Activated T-cell treated with anti-CD3 and anti-CD28 coated beads, Interleukin-2, amount 50 U/mL, for 1 hour (primary cell): ENCODE results near the gene MRPL10.

ENCODE experiments used
- DNase-seq: peaks from one replicate; pipeline ENCODE4 v3.0.0-alpha.2; 2020

The MRPL10 gene

DNA sequence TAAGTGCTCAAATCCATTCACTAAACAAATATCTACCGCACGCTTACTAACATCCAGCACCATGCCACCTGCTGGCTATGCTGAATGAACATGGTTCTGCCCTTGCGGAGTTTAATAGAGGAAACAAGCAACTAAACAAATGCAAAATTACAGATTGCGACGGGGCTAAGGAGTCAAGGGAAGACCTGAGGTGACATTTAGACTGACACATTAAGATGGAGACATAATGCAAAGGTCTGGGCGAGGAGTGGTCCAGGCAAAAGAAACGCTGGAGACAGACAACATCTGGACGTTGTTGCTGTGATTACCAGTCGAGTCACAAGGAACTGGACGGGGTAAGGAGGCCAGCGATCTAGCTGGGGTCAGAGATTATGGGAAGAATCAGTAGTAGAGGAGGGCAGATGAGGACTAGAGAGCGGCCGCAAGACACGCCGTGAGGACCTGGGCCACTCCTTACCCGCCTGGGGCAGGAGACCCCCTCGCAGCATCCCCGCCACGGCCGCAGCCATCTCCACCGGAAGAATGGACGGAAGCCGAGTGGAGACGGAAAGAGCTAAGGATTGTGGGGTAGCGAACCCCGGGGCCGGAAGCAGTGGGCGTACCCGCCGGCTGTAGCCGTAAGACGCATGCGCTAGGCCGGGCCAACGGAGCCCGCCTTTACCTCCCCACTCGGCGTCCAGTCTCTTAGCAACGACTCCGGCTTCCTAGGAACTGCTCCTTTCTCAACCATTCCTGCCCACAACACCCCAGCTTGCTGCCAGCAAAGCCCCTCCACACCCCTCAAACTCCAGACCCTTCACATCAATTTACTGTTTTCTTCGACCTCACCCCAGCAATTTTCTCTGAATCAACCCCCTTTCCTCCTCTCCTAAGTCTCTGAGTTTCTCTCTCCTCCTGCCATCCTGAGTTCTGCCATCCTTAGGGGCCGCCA is at the start of gene MRPL10, which contains the start of gene LRRC46:
TSS of gene MRPL10 (minus strand) at position 539 of the 931 bp plus-strand sequence. CDS start at position 509, 30 bp downstream.
TSS of gene LRRC46 (plus strand) at position 668 of the 931 bp plus-strand sequence. CDS start 320 bp downstream, outside the sequence.
- peak; percentile 90 for DNase-seq

DNA sequence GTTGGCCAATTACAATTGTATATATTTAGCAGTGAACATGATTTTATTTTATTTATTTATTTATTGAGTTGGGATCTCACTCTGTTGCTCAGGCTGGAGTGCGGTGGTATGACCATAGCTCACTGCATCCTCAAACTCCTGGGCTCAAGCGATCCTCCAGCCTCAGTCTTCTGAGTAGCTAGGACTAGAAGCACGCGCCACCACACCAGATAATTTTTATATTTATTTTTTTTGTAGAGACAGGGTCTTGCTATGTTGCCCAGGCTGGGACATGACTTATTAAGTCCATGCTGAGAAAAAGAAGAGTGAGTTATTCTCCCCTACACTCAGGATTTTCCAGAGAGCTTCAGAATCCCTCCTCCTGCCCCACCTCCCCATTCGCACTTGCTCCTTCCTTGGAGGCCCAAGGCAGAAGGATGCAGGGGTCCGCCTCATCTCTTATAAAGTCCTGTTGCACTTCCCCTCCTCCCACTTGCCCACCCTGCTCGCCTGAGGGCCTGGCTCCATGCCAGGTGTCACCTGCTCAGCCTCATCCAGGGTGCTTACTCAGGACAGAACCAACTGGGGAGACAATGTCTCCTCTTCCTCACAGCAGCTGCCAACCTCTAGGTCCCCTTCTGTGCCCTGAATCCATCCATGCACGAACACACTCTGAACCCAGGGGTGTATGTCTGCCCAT is 48.6 kb upstream of the MRPL10 start:
- no peak for DNase-seq

DNA sequence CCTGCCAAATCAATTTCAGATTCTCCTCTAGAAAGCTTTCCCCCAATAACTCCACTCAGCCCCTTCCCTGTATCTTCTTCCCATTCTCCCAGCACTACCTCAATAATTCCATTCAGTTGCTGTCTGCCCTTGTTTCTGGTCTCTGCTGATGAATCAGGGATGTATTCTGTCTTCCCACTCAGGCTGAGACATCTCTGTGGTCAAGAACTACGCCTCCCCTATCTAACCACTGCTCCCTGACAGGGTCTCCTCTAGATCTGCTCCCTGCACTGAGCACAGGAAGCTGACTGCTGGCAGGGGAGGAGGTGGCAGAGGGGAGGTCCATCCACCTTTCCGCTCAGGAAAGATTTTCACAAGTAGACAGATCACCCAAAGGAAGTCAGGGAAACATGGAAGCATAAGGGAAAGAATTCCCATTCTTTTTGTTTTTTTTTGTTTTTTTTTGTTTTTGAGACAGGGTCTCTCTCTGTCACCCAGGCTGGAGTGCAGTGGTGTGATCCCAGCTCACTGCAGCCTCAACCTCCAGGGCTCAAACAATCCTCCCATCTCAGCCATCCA is 47.8 kb upstream of the MRPL10 start:
- DNase-seq, result no peak

DNA sequence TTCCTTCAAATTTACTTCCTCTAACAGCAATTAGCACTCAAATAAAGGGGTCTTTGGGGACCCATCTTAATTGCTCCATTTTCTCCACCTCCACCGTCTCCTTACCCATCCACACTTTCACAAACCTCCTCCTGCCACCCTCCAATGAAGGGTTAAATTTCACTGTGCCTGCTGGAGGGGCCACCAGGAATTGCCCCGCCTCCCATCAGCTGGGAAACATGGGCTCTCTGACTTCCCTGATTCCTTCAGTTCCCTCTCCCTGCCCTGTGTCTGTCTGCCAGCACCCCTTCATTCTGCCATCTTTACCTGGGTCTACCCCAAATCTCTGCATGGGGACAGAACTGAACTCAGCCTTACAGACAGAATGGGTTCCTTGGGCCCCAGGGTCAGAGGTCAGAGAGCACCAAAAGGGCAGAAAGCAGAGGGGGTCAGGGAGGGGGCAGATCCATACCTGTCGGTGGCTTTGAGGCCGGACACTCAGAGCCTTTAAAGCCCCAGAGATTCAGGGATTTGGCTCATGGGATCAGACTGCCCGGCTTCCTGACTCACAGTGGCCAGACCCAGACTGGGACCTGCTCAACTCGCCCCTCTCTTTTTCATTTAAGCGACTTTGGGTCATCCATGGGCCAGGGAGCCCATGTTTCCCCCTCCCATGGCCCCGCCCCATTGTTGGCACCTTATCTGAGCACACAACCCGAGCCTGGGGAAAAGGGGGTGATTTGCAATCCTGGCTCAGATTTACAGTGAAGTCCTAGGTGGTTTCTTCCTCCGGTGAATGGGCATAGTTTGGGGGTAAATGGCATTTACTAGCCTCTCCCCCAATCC is 47.1 kb upstream of the MRPL10 start:
- no peak for DNase-seq

DNA sequence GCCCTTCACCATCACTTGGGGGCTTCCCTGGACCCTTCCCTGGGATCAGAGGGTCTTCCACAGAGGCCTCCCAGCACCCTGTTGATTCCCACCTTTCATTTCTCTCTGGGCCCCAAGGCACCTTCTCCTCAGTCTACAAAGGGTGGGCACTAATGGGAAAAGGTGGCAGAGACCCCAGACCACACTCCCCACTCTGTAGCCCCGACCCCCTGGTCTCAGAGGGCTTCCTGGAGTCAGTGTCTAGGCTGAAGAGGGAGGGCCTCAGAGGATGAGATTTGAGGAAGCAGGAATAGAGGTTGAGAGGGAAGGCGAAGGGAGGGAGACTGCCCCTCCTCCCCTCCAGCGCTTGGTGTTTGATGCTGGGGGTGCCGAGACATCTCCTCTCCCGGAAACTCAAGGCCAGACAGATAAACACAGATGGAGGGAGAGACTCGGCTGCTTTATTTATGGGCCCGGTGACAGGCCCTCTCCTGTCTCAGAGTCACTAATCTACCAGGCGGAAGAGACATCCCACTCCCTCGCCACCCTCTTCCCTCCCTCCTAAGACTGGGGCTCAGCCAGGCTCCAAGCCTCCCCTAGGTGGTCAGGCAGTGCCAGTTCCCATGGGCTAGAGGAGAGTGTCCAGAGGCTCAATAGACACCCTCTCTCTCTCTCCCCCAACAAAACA is 46.2 kb upstream of the MRPL10 start:
- no peak for DNase-seq

DNA sequence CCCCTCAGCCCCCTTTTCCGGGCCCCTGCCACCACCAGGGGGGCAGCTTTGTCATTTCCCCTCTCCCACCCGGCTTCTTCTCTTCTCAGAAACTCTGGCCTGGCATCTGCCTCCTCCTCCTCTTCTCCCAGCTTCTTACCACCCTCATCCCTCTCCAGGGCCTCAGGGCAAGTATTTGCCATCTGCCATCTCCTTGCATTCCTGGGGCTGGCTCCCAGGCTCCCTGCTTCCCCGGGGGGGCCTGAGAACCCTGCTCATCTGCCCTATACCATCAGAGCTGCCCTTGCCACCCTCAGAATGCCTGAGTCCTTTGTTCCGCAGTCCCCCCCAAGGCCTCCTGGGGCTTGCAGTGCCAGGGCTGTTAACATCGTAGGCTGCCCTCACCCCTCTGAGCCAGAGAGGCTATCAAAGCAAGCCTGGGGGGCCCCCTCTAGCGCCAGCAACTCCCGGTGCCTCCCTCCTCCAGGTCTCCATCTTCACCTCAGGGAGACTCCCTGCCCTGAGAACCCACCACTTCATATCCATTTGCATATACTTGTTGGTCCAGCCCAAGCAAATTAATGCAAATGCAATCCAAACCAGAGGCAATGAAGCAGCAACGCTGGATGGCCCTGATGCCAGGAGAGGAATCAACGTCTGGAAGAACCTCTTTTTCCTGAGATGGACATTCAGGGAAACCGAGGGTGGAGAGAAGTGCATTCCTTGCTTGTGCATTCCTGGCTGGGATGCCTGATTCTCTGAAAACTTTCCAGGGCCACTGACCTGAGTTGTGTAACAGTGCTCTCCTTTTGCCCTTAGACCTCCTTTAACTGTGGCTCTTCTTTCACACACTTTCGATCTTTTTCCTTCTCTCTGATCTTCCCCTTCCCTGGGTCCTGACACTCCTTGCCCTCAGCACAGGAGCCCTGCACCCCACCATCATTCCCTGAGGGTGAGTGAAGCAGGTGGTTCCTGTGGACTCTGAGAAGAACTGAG is 44.0 kb upstream of the MRPL10 start:
- no peak for DNase-seq

DNA sequence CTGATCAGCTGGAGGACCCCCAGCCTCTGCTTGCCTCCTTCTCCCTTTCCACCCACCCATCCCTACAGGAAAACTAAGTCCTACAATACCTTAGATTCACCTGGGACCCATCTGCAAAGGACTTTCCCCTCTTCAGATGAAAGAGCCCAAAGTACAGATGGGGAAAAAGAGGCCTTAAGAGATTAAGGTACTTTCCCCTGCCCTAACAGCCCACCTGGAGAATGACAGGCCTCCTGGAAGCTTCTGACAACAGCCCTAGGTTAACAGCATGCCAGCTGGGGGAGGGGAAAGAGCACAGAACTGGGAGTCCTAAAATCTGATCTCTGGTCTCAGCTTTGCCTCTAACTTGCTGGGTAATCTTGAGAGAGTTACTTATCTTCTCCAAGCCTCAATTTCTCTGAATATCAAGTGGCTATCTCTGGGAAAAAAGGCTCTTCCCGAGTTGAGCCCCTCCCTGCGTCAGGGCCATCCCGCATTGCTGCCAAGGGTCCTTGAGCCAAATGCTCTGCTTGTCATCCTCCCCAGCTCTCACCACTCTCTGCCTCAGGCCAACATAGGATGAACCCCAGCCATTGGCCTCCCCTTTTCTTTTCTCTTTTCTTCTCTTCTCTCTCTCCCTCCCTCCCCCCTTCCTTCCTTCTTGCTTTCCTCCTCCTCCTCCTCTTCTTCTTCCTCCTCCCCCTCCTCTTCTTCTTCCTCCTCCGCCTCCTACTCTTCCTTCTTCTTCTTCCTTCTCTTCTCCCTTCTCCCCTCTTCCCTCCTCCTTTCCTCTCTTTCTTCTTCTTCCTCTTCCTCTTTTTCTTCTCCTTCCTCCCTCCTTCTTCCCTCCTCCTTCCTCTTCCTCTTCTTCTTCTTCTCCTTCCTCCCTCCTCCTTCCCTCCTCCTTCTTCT is 42.1 kb upstream of the MRPL10 start:
- no peak for DNase-seq

DNA sequence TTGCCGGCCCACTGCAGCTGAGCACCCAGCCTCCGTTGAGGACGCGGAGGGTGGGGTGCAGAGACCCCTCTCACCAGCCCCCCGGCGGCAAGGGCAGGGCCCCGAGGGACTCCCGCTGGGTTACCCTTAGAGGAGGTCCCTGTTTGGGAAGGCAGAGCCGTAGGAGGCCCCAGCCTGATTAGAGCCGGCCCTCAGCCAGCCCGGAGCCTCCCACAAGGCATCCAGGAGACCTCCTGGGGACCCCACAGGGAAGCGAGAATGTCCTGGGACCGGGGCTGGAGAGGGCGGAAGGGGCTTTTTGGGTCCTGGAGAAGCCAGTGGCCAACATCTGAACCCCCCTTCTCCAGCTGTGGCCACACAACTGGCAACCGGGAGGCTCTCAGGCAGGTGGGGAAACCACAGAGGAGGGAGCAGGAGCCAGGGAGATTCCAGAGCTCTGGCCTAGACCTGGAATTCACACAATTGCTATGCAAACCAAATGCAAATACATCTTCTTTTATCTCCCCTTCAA is 41.4 kb upstream of the MRPL10 start:
- no peak for DNase-seq

DNA sequence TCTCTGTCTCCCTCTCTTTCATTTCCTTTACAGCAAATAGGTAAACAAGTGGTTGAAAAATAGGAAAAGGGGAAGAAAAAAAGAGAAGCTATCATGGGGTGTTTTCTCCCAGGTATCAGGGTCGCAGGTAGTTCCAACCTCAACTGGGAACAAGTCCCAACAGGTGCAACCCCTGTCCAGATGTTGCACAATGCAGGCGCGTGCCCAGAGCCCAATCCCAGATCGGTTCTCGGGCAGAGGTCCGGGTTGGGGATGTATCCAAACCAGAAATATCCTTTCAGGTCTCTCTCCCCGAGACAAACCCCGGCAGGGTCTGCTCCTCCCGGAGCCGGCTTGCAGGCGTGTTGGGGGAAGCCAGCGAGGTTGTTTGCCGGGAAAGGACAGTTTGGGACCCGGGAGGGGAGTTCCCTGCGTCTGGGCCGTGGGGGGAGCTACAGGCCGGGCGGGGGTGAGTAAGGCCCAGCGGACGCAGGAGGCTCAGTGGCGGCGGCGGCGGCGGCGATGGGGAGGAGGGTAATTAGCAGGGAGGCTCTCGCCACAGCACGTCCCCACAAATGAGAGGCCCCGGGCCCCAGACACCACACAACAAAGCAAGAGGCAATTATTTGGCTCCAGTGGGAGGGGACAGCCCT is 40.8 kb upstream of the MRPL10 start:
- no peak for DNase-seq

DNA sequence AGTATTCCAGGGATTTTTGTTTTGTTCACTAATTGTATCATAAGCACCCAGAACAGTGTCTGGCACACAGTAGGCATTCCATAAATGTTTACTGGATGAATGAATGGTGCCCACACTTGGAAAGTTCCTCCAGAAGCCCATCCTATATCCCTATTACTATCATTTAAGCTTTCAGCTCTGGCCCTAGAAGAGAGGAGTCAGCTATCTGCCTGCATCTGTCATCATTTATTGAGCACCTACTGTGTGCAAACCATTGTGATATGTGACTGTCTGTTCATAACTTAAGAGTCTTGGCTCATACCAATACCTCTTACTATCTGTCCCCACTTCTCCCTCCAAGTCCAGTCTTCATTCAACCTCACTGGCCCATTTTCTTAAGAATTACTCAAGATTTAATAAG is 39.7 kb upstream of the MRPL10 start:
- DNase-seq, result no peak

DNA sequence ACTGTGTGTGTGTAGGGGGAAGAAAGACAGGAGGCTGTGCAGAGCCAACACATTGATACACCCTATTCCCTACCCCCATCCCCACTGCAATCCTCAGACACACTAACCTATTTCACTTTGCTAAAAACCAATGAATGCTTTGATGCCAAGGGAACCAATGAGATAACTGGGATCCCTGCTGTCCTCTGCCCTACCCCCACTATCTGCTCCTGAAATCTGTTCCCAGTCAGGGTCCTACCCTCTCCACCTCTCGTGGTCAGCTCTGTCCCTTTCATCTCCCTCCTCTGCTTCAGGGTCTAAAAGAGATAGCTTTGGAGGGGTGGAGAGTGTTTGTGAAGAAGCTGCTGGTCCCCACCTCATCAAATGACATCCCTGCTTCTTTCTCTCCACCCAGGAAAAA is 38.7 kb upstream of the MRPL10 start:
- no peak for DNase-seq

DNA sequence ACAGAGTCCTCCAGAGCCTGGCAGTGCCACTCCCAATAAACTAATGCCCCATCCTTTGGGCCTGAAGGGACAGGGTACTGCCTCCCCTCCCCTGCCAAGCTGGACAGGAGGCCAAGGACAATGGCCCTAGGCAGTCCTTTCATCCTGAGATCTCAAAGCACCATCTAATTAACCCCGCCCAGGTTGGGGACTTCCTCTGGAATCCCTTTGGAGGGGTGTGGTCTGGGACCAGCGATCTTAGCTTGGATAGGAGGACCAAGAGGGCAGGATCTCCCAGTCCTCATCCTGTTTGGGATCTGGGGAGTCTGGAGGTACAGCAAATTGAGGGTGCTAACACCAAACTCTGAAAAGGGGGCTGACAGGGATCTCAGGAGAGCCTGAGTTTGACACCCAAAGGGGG is 37.8 kb upstream of the MRPL10 start:
- DNase-seq, result no peak

DNA sequence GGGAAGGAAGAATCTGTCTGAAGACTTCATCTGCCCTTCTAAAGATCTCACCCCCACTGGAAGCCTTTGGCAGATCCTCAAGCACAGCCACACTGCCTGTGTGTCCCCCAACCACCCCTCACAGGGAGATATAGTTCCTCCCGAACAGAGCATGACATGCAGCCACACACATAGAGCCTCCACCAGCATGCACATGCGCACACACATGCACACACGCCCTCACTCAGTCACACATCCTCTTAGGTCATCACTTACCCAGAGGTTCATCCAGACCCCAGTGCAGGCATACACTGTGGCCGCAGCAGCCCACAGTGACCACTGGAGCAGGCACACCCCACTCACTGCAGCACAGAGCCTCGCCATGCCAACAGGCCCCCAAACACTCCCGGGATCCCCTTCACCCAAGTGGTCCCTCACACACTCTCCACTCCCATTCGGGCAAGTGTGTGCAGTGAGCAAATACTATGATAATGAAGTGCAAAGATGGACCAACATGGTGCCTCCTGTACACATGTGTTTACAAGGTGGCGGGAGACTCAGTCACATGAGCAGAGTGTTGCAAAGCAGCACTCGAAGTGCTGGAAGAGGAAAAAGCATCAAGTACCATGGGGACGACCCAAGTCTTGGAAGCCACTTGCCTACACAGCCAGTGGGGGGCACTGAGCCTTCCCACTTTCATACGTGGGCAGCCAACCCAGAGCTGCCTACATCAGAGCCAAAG is 36.6 kb upstream of the MRPL10 start:
- DNase-seq, result no peak

DNA sequence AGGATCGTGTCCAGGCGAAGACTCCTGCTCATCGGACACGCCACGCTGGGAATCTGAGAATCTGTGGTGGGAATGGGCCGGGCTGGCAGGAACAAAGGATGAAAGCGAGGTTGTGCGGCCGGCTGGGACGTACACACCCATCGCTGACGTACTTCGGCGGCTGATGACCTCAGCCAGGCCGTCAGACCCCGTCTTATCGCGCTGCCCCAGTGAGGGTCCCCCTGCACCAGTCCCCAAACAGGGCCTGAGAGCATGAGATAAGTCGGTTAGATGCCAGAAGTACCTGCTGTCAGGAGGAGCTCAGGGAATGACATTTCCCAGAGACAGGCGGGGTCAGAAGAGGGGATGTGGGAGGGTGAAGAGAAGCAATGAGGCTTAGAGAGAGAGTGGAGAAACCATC is 35.6 kb upstream of the MRPL10 start:
- no peak for DNase-seq

DNA sequence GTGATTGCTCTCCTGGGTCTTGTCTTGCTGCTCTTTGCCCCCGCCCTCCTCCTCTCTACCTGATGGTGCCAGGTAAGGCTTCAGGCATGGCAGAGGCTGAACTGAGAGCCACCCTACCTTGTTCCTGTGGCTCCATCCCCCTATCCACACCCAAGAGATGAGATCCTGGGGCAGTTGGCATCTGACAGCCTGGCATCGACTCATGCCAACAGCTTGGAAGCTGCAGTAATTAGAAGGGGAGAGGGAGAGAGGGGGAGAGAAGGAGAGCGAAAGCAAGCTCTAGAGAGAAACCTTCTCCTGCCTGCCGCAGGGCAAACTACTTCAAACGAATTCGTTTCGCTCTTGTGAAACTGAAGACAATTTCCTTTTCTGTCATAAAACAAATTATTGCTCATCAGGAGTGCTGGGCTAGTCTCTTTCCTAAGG is 33.5 kb upstream of the MRPL10 start:
- no peak for DNase-seq

DNA sequence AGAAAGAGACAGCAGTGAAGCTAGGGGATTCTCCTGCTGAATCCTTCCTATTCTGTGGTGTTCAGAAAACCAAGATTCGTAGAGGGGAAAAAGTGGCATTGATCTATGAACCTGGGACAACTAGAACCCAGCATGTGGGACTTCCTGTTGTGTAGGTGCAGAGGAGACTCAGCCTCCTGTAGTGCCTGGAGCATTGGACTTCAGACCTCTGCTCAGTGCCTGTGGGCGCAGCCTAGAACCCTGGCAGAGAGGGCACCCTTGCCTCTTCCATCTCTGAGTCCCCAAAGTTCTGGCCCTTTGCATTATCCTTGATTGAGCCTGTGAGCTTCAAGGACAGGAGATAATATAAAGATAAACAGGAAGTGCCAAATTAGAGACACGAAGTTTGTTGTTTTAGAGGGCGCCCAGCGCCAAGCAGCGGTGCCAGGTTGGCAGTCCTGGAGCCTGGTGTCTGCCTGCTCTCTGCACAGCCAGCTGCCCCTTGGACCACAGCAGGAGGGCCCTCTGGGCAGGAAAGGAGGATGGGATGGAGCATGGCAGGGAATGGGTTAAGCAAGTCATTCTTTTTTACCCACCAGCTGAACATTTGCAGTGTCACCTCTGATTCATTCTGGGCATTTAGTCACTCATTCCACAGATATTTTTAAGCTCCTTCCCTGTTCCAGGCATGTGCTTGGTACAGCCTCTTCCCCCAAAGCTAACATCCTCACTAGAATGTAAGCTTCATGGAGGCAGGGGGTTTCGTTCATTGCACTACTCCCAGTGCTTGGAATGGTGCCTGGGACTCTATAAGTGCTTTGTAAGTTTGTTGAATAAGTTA is 31.5 kb upstream of the MRPL10 start:
- DNase-seq, result no peak

DNA sequence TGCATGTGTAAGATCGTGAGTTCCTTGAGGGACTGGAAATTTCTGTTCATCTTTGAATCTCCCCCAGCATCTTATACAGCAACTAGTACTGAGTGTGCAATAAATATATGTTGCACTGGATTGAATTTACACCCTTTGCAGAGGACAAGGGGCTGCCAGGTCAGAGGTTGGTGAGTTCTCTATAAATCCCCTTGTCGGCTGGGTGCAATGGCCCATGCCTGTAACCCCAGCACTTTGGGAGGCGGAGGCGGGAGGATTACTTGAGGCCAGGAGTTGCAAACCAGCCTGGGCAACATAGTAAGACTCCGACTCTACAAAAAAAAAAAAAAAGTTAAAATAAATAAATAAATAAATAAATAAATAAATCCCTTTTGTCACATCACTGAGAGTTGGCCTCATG is 29.0 kb upstream of the MRPL10 start:
- DNase-seq, result no peak
